Measurements from ENCODE around the gene PARD3B.
A peak's percentile ranks its signal among the peaks of the same experiment; 100 is the strongest.

Gene PARD3B

DNA sequence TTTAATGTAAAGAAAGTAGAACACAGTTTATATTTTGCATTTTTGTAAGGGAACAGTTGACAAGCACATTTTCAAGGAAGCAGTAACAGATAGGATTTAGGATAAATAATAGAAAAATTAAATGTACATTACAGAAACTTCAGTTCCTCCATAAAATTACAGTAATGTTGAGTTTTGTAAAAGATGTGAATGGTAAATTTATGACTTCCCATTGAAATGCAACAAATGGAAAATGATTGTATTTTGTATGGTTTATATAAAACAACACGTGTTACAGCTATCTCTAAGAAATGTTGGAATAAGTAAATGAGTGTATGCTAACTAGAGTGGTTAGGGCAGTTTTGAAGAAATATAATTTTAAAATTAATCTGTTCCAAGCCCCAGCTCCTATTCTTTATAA lies 227.3 kb downstream of the PARD3B start:
- no peak for FAIRE-seq

DNA sequence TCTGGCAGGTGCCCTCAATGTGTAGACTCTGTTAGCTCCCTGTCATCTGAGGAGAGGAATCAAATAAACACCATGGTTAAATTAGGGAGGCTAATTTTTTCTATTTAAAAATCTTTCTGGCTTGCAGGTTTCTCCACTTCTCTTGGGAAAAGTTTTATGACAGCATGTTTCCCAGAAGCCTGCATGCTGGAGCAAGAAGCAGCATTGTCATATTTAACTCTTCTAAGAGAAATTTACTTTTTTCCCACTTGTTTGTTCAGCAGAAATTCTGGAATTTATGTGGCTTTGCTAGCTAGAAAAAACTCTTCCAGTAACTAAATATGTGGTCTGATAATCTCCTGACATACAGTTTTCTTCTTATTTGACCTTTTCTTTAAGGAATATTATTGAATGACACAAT lies 230.5 kb downstream of the PARD3B start:
- no peak for FAIRE-seq

DNA sequence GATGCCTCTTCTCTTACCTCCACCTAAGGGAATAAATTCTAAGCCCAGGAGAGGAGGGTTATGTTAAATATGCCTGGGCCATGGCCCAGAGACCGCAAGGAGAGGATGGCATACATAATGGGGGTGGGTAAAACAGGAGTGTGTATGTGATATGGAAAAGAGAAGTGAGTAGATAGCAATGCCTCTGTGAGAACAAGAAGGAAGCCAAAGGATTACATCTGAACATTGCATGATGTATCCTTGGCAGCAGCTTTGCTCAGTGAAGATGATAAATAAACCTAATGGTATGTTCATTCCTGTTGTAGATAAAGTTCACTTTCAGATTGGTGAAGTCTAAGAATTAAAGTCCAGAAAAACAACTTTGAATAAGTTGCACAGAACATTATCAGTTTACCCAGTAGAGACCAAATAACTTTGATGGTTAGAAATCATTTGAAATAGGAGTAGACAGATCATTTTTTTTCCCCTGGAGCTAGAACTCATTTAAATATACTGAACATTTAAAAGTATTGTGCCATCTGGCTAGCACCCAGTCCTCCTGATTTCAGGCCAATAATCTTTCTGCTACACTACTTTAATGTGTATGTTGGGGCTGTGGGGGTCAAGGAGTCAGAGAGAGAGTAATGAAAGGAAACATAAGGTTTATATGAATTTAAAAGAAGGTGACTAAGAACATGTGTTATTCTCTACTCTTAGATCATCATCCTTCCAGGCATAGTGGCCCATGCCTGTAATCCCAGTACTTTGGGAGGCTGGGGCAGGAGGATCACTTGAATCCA lies 231.7 kb downstream of the PARD3B start:
- no peak for FAIRE-seq

DNA sequence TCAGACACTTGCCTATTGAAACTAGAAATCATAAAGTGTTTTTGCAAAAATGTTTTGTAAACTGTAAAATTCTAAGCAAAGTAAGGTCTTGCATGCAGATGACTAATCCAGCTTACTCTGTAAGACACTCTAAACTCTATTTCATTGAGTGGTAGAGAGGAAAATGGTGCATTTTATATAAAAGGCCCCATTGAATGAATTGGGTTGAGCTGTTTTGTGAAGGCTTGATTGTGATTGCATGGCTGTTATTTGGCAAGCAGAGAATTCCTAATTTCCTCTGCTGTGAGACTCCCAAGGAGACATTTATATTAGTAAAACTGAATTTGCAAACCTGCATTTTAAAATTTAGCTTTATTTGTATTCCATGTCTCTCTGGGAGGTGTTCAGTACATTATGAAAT lies 234.5 kb downstream of the PARD3B start:
- FAIRE-seq = no peak

DNA sequence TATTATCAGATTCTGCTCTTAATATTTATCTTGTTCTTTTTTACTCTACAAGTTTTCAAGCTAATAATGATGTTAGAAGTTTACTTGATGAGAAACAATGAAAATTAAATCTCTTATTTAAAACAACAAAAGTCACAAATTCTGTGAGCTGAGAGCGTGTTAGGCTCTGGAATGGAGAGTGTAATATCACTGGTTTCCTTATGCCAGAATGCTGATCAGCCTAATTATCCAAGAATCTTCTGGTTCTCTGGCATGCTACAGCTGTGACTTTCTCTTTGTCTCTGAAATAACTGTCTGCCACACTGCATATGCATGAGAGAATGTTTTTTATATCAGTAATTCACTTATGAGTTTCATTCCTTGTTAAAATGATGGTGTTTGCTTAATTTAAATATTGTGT lies 236.7 kb downstream of the PARD3B start:
- no peak for FAIRE-seq

DNA sequence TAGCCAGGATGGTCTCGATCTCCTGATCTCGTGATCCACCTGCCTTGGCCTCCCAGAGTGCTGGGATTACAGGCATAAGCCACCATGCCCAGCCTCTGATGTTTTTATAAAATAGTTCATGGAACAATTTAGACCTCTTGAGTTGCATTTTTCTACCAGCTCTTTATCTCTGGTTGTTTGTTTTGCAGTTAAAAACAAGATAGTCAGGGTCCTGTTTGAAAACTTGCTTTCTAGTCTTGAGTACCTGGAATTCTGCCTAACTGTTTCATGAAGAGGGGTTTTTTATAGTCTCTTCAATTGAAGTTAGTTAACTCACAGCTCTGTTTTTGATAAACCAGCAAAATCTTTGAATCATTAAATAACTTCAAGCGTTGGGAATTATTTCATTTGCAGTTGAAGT lies 244.8 kb downstream of the PARD3B start:
- no peak for FAIRE-seq

DNA sequence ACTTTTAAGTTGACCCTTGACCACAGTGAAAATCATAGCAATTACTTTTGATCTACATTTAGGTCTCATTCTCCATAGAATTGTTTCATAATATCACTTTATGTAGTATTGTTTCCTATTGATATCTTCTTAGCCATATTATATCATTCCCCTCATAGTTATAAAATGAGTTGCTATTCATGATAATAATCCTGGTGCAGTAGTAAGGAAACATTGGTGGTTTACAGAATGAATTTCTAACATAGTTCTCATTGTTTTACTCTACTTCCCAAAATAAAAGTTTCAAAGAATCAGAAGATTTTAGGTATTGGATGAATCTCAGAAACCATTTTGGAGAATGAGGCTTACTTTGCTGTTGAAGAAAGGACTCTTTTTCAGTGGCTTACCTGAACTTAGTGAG lies 246.0 kb downstream of the PARD3B start:
- no peak for FAIRE-seq

DNA sequence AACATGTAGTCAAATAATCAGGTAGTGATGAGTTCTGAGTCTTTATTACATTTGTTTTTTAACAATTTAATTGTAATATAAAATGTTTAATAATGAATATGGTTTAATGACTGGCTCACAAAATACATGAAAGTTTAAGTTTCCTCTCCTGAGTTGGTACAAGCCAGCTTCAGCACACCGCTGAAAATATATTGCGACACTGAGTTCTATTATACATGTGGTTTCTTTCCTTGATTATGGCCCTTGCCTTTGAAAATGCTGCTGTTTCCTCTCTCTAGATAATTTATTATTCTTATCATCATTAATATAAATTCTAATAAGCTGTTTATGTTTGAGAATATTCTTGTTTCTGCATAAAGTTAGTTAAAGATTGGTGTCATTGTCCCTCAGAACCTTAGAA lies 249.3 kb downstream of the PARD3B start:
- no peak for FAIRE-seq

DNA sequence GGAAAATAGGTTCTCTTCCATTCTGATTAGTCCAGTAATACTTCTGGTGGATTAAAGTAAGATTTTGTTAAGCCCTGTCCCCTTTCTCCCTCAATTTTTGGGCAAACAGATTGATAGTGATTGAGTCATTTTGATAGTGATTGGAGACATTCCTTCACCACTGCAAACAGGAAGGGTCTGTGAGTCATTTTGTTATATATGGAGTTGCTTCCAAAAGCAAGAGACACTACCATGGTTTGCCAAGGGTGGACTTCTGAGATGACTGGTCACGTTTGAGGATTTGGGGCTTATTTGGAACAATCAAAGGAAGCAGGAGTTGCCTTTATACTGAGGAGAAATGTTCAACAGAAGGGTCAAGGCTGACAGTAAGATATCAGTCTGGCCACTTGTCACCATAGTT lies 249.9 kb downstream of the PARD3B start:
- no peak for FAIRE-seq

DNA sequence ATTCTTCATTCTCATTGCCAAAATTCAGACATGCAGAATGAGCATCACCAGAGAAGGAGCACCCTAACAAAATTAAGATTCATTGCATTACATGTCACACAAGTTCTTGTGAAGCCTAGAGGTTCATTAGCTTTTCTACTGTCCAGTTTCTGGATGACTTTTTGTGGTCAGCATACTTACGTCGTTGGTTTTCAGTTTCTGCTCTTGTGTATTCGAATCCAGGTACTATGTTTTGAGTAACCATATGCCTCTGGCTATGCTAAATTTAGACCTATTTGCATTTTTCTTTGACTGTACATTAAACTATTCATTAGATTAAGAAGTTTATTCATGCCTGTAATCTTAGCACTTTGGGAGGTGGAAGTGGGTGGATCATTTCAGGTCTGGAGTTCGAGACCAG lies 251.3 kb downstream of the PARD3B start:
- no peak for FAIRE-seq

DNA sequence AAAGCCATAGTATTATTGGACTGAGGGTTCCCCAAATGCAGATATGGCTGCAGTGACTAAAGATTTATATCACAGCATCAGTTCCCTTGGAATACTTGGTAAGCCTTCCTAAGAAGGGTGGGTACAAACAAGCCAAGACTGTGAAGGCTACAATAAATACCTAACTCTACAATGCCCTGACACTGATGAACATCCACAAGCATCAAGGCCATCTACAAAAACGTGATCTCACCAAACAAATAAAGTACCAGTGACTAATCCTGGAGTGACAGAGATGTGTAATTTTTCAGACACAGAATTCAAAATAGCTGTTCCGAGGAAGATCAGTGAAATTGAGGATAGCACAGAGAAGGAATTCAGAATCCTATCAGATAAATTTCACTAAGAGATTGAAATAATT lies 254.5 kb downstream of the PARD3B start:
- FAIRE-seq = no peak

DNA sequence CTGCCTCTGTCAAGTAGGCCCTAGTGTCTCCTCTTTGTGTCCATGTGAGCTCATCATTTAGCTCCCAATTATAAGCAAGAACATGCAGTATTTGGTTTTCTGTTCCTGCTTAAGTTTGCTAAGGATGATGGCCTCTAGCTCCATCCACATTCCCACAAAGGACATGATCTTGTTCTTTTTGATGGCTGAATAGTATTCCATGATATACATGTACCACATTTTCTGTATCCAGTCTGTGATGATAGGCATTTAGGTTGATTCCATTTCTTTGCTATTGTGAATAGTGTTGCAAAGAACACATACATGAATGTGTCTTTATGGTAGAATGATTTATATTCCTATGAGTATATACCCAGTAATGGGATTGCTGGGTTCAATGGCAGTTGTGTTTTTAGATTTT lies 263.2 kb downstream of the PARD3B start:
- FAIRE-seq = no peak

DNA sequence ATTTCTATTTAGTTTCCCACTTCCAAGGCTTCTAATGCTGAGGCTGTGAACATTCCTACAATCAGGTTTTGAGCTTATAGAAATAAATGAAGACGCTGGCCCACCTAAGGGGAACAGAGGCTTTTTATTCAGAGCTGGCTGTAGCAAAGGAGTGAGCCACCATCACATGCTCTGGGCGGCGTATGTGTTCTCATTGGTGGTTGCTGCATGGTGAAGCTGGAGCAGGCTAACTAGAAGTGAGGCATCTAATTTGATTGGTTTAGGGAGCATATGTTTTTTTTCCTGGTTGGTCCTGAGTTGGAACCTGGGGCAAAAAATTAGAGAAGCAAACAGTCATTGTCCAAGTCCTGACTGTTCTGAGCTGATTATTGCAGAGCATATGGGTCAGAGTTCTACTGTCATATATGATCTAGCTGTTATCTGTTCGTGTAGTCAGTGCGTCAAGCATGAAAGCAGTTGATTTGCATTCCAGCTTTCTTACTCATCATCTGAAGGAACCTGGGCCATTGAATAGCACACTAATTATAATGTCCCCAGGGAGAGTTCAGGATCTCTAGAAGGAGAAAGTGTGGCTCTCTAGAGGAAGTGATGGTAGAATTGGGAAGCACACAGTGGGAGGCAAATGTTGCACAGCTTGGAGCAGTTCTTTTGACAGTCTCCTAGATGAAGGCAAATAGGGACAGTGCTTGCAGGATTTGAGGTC lies 279.6 kb downstream of the PARD3B start:
- no peak for FAIRE-seq

DNA sequence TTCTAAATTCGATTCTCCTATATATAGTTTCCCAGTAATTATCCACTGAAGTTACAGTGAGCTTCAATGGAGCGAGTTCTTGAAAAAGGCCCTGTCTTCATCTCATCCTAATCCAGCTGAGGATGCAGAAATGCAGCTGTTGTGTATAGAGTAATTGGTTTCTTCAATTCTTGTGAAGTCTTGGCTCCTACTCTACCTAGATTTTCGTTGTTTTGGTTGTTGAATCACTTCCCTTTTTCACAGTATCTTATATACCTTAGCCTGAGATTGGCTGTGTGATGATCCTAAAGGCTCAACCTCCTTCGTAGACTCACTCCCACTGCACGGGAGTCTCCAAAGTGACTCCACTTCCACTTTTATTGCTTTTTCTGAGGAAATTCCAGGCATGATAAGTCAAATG lies 280.4 kb downstream of the PARD3B start:
- FAIRE-seq = no peak

DNA sequence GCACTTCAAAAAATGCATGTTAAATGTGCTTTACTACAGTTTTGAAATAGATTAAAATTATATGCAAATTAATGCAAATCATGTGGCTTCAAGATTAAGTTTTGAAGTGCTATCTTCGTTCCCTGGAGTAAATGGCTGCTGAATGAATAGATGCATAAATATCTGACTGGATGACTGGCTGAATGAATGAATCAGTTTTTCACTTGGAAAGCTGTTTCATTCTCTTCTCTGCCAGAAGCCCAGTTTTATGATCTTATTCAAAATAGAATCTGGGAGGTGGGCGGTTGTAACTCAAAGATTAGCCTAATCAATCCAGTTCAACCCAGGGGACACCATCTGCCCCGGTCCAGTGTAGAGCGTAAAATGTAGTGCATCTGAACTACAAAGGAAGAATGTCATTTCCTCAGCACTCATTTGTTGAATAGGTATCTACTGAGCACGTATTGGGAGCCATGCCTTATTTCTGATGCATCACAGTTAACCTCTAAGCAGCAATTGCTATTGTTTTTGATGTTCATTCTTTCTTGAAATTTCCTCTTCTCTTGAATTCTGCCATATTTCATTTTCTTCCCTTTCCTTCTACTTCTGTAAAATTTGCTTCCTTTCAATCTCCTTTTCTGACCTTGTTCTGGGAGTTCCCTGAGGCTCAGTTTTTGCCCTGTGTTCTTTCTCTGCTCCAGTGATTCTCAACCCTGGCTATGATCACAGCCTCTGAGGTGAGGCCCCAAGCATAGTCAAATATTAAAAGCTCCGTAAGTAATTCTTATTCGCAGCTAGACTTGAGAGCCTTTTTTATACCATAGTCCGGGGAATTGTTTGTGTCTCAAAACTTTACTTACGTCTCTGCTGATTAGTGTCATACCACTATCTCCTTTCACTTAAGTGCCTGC lies 282.7 kb downstream of the PARD3B start:
- FAIRE-seq = no peak

DNA sequence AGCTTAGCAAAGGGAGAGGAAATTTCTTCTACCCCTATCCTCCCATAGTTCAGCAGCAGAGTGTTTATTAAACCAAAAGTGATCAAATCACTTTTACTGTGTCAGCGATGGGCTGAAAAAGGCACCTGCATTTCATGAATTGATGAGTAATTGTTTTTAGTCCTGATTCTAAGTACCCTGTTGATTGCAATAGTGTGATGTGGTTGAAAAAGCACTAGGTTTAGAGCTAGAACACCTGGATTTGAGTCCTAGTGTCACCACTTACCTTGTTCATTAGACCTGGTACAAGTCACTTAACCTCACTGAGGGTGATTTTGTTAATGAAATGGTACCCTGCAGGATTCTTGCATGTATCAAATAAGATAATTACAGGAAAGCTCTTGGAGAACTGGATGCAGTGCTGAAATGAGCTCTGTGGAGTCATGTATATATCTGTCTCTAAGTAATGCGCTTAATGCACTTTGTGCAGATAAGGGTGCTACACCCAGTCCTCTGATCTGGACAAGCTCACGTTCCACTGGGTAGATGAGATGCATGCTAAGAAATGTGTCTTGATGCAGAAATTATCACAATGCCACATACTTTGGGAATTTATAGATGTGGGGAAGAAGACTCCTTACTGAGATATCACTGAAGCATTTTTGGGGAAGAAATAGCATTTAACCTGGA lies 289.6 kb downstream of the PARD3B start:
- FAIRE-seq = no peak

DNA sequence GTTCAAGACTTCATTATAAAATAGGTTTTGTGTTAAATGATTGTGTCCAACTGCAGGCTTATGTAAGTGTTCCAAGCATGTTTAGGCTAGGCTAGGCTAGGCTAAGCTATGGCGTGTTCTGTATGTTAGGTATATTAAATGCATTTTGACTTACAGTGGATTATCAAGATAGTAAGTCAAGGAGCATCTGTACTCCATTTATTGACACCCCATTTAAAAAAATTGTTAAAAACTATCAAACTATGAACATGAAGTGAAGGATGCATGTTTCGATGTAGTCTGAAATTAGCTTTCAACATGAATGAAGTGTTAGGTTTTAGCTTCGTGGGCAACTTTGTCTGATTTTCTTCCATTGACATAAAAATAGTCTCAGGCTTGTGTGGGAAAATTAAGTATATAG lies 290.5 kb downstream of the PARD3B start:
- FAIRE-seq = no peak

DNA sequence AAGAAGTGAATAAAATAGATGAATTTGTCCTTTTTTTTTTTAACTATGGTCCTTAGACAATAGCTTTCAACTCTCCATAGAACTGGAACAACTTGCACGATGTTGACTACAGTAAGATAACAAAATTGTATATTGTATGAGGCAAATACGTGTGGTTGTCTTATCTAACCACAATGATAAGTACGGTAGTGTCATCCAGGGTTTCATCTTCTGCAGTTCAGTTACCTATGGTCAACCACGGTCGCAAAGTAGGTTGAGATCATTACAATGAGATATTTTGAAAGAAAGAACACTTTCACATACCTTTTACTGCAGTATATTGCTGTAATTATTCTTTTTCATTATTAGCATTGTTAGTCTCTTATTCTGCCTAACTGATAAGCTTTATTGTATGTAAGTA lies 295.2 kb downstream of the PARD3B start:
- FAIRE-seq = no peak

DNA sequence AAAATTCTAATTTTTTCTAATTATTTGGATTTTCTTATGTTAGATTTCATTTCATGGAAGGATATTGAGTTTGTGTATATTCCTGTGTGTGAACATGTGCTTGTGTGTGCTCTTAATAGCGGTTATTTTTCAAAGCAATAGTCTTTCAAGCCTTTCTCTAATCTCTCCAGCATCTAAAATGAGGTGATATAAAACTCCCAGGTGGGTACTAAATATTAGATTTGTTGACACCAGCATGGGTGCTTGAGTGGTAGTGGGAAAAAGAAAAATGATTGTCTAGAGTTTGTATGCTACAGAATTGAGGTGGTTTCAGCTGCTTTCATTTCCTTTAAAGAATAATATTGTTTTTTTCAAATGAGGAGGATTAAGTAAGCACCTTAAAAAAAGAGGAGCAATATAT lies 296.8 kb downstream of the PARD3B start:
- no peak for FAIRE-seq

DNA sequence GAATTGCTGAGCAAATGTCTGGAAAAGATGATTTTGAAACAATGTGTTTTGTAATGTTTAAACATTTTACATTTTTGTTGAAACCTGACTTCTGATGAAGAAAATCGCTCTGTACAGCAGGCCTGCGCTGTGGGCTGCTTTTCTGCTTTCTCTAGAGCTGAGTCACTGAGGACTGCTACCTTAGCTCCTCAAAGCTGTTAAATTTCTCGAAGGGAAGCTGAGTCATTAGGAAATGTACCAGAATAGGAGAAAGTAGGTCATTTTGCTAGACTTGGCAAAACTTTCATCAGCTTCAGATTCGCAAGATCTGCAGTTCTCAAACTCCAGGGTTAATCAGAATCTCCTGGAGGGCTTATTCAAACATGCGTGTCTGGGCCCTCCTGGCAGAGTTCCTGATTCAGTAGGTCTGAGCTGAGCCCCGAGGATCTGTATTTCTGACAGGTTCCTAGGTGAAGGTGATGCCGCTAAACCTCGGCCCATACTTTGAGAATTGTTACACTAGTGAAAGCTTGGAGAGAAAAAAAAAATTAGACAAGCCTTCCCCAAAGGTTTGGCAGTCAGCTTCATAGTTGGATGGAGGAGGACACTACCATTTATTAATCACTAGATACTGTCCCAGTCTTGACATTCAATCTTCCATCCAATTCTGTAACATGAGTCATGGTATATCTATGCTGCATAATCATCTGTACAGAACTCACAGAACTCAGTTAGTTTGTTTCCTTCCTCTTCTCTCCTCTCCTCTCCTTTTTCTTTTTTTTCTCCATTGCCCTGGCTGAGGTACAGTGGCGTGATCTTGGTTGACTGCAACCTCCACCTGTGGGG lies 297.6 kb downstream of the PARD3B start:
- FAIRE-seq = peak; percentile 79

DNA sequence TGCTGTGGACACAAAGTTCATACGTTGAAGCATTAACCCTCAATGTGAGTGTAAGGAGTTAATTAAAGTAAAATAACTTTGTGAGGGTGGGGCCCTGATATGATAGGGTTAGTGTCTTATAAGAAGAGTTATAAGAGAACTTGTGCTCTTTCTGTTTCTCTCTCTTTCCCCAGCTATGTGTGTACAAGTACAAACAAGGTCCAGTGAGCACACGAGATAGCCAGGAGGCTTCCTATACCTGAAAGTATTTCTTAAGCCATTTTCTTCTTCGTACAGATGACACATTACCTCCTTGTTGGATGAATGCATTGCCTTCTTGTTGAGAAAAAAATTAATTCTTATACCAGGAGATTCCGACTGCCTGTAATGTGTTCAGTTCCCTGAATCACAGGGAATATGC lies 301.2 kb downstream of the PARD3B start:
- no peak for FAIRE-seq

DNA sequence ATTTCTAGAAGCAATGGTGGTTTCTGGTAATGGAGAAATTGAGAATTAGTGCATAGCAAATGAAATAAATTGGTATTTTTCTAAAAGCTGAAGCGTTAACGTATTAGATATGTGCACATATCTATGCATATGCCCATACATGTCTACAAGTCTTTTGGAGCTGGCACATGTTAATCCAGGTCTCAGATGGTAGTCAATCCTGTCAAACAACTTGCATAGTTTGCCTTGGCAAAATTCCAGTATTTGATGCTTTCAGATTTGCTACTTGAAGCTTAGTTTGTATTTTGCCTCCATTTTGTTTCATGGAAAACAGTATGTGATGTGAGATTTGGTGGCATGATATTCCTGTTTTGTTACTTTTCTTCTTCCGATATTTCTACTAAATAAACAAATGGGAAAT lies 304.6 kb downstream of the PARD3B start:
- no peak for FAIRE-seq

Measured in endometrium (tissue), 2 donors.